HFF-Myc (cell line): ENCODE measurements around the gene BTBD19.
"Not testable (repeated sequence)": the region's sequence is repeated elsewhere in the genome, so short reads cannot be mapped to it uniquely, and the experiment has no call there.

ENCODE experiments used
- DNase-seq: peaks from one replicate; pipeline ENCODE4 v3.0.0-alpha.2; 2011; ENCODE audit warnings: low read depth; ENCODE audit errors: extremely low read depth
- H3K4me3 ChIP-seq: replicated peaks from 2 replicates; pipeline ENCODE4 v1.5.1; 2011; ENCODE audit warnings: low read depth, mild to moderate bottlenecking, control low read depth, low read length
- CTCF ChIP-seq: IDR thresholded peaks from 2 replicates; pipeline ENCODE4 v1.5.1; 2012; ENCODE audit warnings: mild to moderate bottlenecking, low read depth, low read length, control low read depth; ENCODE audit errors: missing control alignments

The BTBD19 gene

GRCh38 chr1:44788120-44788860 lies 20.0 kb upstream of the BTBD19 start, which contains the start of gene BEST4:
BEST4 (minus strand) TSS chr1:44788170; CDS start chr1:44787705, 465 bp downstream.
- no peak for DNase-seq
- no peak for TF ChIP-seq CTCF
- H3K4me3 ChIP-seq = no peak within 1 kb of the TSS

GRCh38 chr1:44790968-44791801 lies 17.1 kb upstream of the BTBD19 start:
- no peak overlapping the region for H3K4me3 ChIP-seq
- no peak for DNase-seq
- TF ChIP-seq CTCF = no peak

GRCh38 chr1:44792736-44793502 lies 15.4 kb upstream of the BTBD19 start:
- no peak for DNase-seq
- no peak for TF ChIP-seq CTCF
- no peak overlapping the region for H3K4me3 ChIP-seq

- not testable (repeated sequence) for DNase-seq, H3K4me3 ChIP-seq
Observed at GRCh38 chr1:44797886-44798285, 10.4 kb upstream of the BTBD19 start.

GRCh38 chr1:44798481-44799365 lies 9.6 kb upstream of the BTBD19 start:
- H3K4me3 ChIP-seq = no peak overlapping the region
- no peak for TF ChIP-seq CTCF
- DNase-seq = no peak

- TF ChIP-seq CTCF = peak; percentile 89
- peak; percentile 94 for DNase-seq
- H3K4me3 ChIP-seq = peak within 1 kb of the TSS; percentile 94
Observed at GRCh38 chr1:44799770-44800584, 8.3 kb upstream of the BTBD19 start, which contains the start of gene PLK3. PLK3 (plus strand) TSS chr1:44800377; CDS start chr1:44800464, 87 bp downstream.
